OCI-LY1 (cell line): ENCODE measurements around the gene MXD1.

Experiments
- CTCF ChIP-seq: fragments of 200-600 bp; sonication (generic), shearing (Covaris generic); IDR thresholded peaks from 2 replicates; pipeline ENCODE4 v1.5.1; 2017; ENCODE audit warnings: mild to moderate bottlenecking, antibody characterized with exemption, low read length, moderate library complexity, mixed read lengths
- EZH2 ChIP-seq: fragments of 200-600 bp; sonication (generic), shearing (Covaris generic); IDR thresholded peaks from 2 replicates; pipeline ENCODE4 v1.8.0; 2017; ENCODE audit warnings: borderline replicate concordance, mixed run types, mild to moderate bottlenecking, antibody characterized with exemption, low read length, moderate library complexity, mixed read lengths

- TF ChIP-seq CTCF, result no peak
- TF ChIP-seq EZH2, result no peak
These were observed 55.1 kb downstream of the MXD1 start for GRCh38 chr2:69969991-69970390.
